Raji (cell line): ENCODE data around the gene CCR9.

Source experiments
- POLR2A ChIP-seq: IDR thresholded peaks from 2 replicates; pipeline ENCODE4 v1.6.1; 2011; ENCODE audit warnings: low read depth, low read length, control low read depth; ENCODE audit not compliant: insufficient read depth

CCR9 gene

GRCh38 chr3:45951946-45952345 lies 65.6 kb downstream of the CCR9 start:
- no peak for TF ChIP-seq POLR2A

GRCh38 chr3:45952456-45952855 lies 66.1 kb downstream of the CCR9 start:
- TF ChIP-seq POLR2A: no peak
